IPS-18c (cell line): ENCODE data around the gene TTBK1.

Experiments used
- H3K4me3 ChIP-seq: 2 replicates; pipeline ENCODE4 v1.7.0; 2013; ENCODE audit warnings: low read depth, mild to moderate bottlenecking, low read length, moderate library complexity; ENCODE audit not compliant: insufficient read depth
- H3K9me3 ChIP-seq: one replicate; pipeline ENCODE4 v1.6.1; 2013; ENCODE audit warnings: mild to moderate bottlenecking, low read length, moderate library complexity; ENCODE audit not compliant: control insufficient read depth, insufficient read depth

The TTBK1 gene

GRCh38 chr6:43220439-43220951, 22.8 kb upstream of the TTBK1 start:
- H3K9me3 ChIP-seq = no peaks in the 10 kb centered on the region
- no peak overlapping the region for H3K4me3 ChIP-seq

DNA sequence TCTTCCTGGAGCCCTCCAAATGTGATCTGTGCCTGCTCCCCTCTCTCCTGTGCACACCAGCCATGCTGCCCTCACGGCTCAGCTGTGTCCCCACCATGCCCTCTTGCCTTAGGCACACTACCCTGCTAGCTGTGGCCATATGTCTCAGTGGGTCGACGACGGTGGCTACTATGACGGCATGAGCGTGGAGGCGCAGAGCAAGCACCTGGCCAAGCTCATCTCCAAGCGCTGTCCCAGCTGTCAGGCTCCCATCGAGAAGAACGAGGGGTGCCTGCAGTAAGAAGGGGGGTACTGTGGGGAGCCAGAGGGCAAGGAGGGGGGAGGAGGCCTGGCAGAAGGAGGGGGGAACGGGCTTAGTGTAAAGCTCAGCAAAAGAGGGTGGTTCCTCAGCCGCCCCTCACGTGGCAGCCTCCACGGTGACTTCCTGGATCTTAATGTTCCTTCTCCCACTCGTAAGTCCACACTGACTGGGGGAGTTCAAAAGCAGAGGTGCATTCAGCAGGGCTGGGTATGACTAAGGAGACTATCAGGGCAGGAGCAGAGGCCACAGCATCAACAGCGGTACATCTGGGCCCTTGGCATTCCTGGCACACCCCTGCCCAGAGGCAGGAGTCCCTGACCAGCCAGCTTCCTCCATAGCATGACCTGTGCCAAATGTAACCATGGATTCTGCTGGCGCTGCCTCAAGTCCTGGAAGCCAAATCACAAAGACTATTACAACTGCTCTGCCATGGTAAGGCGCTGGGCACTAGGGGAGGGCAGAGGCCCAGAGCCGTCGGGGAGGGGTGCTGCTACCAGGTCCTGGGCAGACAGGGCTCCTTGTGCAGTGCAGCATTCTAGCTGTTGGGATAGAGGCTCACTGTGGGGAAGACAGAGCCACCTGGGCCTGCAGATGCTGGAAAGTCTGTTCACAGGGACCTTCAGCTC, 22.0 kb upstream of the TTBK1 start:
- Histone ChIP-seq H3K9me3 (no peaks in the 10 kb centered on the region), H3K4me3 (no peak overlapping the region)

DNA sequence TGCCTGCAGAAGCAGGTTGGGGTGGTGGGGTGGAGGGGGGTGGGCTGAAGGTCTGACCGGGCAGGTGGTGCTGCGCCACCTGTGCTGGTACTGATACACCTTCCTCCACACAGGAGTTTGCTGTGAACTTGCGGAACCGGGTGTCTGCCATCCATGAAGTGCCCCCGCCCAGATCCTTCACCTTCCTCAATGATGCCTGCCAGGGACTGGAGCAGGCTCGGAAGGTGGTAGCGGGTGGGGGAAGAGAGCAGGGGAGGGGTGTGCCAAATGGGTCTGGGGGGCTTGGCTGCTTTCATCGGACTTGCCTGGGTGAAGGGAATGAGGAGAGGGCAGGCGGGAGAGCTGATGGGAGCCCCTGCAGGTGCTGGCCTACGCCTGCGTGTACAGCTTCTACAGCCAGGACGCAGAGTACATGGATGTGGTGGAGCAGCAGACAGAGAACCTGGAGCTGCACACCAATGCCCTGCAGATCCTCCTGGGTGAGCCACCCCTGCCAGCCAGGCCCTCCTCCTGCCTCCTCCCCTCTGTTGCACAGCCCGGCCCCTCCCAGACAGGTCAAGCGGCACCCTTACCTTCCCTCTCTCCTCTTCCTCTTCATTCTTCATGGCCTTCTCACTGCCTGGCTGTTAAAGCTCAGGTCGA, 20.7 kb upstream of the TTBK1 start:
- no peaks in the 10 kb centered on the region for H3K9me3 ChIP-seq

GRCh38 chr6:43223175-43223574, 20.1 kb upstream of the TTBK1 start:
- H3K9me3 ChIP-seq = no peaks in the 10 kb centered on the region
- no peak overlapping the region for H3K4me3 ChIP-seq

More for the DNA sequence above, 20.7 kb upstream of the TTBK1 start:
- H3K4me3 ChIP-seq = no peak overlapping the region

- no peak overlapping the region for H3K4me3 ChIP-seq
- H3K9me3 ChIP-seq = no peaks in the 10 kb centered on the region
These were observed 17.0 kb upstream of the TTBK1 start for GRCh38 chr6:43226192-43226851.

DNA sequence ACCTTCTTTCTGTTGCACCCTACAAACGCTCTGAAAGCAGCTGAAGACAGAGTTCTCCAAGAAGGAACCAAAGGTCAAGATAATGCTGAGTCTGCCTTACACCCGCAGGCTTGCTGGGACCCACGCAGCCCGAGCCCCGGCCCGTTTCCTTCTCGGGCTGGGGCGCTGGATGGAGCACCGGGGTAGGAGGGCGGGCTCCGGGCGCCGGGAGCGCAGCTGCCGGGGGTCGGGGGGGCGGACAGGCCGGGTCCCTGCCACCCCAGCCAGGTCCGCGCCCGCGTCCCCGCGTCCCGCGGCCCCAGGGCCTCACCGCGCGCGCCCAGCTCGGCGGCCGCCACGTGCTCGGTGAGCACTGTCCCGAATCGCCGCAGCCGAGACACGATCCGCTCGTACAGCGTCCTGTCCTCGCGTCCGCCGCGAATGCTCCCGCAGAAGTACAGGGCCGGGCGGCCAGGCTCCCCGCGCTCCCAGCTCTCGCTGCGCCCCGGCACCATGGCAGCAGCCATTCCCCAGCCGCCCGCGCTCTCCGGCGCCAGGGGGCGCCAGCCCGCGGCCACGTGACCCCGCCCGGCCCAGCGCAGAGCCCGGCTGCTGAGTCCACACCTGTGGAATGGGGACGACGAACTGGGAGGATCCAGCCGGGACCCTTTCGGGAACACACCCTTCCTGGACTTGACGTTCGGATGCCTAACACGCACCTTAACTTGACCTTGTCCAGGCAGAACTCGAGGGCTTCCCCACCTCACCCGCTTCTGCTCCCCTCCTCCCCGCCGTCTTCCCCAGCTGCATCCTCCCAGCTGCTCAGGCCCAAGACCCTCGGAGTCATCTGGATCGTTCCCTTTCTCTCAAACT, 14.1 kb upstream of the TTBK1 start, which contains the start of gene DNPH1:
Gene DNPH1 (minus strand): TSS at position 531 of the 852 bp plus-strand sequence. CDS start 25 bp downstream, at position 506.
- H3K9me3 ChIP-seq = no peaks in the 10 kb centered on the region
- peak within 1 kb of the TSS; percentile 71 for H3K4me3 ChIP-seq

DNA sequence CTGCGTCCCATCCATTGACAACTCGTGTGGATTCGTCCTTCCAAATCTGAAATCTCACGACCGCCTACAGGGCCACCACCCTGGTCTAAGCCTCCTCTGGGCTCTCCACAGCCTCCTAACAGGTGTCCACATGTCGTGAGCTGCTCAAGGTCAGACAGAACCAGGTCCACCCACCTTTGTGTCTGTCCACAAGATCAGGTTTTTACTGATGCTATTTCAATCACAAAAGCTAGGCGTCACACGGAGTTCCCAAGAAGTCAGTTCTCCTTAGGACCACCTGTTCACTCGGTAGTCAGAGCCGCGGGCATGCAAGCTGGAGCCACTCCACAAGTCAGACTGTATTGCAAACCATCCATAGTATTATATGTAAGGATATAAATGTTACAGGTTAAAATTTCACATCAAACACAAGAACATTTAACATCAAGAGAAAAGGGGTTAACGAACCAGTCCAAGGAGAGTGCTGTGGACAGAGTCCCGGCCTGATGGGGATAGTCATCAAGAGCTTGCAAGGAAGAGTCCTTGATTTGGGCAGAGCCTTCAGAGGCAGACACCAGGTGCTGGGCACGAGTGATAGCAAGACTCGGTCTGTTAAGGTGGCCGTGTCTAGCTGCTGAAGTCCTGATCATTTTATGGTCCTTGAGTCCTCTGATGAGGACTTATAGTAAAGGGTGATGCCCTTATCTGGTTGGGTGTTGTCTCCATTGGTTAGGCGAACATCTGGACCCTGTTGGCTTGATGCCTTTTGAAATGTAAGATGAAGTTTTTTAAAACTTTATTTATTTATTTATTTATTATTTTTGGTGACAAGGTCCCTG, 13.3 kb upstream of the TTBK1 start:
- H3K4me3 ChIP-seq = peak overlapping the region; percentile 71; the same call in 1 of the 2 replicates

DNA sequence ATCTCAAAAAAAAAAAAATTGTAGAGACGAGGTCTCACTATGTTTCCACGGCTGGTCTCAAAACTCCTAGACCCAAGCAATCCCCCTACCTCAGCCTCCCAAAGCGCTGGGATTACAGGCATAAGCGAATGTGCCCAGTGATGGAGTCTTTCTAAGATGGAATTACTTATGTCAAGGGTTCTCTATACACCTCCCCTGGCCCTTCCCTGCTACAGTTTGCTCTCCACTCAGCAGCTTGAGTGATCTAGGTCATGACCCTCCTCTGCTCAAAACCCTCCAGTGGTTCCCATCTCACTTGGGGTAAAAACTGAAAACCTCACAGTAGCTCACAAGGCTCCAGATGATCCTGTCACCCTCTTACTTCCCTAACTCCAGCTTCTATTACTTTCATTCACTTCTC, 12.2 kb upstream of the TTBK1 start:
- H3K9me3 ChIP-seq = no peaks in the 10 kb centered on the region
- no peak overlapping the region for H3K4me3 ChIP-seq

More for the DNA sequence above, 13.3 kb upstream of the TTBK1 start:
- H3K9me3 ChIP-seq = no peaks in the 10 kb centered on the region

- no peak overlapping the region for H3K4me3 ChIP-seq
- H3K9me3 ChIP-seq = no peaks in the 10 kb centered on the region
These were observed 11.4 kb upstream of the TTBK1 start for GRCh38 chr6:43231735-43232450.

DNA sequence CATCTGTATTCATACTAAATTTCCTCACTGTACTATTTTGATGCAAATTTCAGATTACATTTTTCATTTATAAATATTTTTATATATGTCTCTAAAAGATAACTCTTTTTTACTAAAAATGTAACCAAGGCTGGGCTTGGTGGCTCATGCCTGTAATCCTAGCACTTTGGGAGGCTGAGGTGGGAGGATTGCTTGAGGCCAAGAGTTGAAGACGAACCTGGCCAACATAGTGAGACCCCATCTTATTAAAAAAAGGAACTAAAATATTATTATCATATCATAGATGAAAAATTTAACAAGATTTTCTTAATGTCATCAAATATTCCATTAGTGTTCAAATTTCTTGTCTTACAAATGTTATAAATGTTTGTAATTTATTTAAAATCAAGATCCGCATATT, 7.4 kb upstream of the TTBK1 start:
- no peak overlapping the region for H3K4me3 ChIP-seq
- H3K9me3 ChIP-seq = no peaks in the 10 kb centered on the region

DNA sequence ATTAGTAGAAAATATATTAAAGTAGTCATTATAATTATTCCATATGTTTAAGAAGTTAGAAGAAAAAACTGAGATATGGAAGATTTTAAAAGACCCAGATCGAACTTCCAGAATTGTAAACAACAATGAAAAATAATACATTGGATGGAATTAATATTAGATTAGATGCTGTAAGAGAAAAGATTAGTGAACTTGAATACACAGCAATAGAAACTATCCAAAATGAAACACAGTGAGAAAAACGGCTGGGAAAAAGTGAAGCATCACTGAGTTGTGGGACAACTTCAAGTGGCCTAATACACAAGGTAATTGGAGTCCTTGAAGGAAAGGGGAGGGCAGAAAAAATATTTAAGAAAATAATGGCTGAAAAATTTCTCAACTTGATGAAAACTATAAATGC, 4.2 kb upstream of the TTBK1 start:
- Histone ChIP-seq H3K4me3 (no peak overlapping the region), H3K9me3 (no peaks in the 10 kb centered on the region)

- H3K9me3 ChIP-seq = no peaks in the 10 kb centered on the region
- no peak overlapping the region for H3K4me3 ChIP-seq
These were observed 2.3 kb upstream of the TTBK1 start for GRCh38 chr6:43240950-43241349.

DNA sequence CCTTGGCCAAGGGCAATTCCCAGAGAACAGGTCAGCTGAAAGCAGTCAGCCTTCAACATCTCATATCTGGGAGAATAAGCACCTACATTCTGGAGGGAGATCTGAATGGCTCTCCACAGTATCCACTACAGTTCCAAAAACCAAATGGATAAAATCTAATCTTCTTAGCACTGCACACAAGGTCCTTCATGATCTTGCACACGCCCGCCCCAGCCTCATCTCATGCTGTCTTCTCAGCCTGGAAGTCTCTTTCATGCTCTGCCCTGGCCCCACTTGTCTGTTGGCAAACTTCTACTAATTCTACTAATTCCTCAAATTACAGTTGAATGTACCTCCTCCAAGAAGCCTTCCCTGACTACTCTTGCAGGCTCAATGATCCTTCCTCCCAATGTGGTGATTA, 1.8 kb upstream of the TTBK1 start:
- no peak overlapping the region for H3K4me3 ChIP-seq

GRCh38 chr6:43243664-43244321, 512 bp downstream of the TTBK1 start:
- Histone ChIP-seq H3K4me3 (peak overlapping the region; percentile 38; the same call in 1 of the 2 replicates), H3K9me3 (no peaks in the 10 kb centered on the region)

More for the DNA sequence above, 1.8 kb upstream of the TTBK1 start:
- H3K9me3 ChIP-seq = no peaks in the 10 kb centered on the region
